HG02623 (cell line): ENCODE measurements around the gene SLC16A1.
"Not testable (repeated sequence)": the region's sequence is repeated elsewhere in the genome, so short reads cannot be mapped to it uniquely, and the experiment has no call there.

Experiments used
- ATAC-seq: cut with Tn5 transposase; IDR thresholded peaks from one replicate; pipeline ENCODE4 v1.9.1; 2021; ENCODE audit warnings: moderate library complexity; ENCODE audit not compliant: unreplicated experiment

The SLC16A1 gene

GRCh38 chr1:112887599-112888283, 68.3 kb downstream of the SLC16A1 start:
- ATAC-seq, result no peak

- ATAC-seq, result not testable (repeated sequence)
These were observed 71.0 kb downstream of the SLC16A1 start for GRCh38 chr1:112884996-112885395.

DNA sequence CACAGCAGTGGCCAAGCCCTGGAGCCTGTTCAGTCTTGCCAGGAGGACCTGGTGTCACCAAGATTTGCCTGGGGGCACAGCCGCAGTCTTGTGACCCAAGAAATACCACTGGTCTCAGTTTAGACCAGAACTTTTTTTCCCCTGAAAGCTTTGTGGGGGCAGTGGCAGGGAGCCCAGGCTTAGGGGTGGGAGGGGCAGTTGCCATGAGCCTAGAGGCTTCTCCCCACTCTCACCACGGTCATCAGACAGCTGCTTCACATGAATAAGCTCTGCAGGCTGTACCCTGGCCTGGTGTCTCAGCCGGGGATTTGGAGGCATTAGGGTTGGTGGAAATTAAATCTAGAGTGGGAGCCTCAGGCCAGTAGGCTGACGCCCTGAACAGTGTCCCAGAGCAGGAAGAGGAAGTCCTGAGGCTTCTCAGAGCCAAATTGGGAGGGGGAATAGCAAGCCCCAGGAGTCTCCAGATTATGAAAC, 73.7 kb downstream of the SLC16A1 start:
- no peak for ATAC-seq

- ATAC-seq, result no peak
These were observed 74.3 kb downstream of the SLC16A1 start for GRCh38 chr1:112881742-112882127.

DNA sequence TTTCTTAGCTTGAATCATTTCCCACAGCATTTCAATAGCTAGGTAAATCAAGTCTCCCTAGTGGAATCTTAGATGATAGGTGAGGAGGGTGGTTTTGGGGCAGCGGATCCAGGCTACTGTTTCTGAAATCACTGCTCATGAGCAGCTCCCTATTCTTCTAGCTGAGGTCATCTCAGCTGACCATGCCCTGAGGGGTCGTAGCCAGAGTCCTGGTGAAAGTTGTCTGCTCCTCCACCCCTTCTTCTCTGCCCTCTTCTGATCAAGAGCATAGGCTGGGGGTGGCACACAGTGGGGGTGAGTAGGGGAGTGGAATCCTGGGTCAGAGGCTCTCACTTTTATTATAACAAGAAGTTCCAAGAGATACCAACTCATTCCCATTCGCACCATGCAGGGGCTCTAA, 76.2 kb downstream of the SLC16A1 start:
- ATAC-seq, result no peak

- ATAC-seq, result no peak
These were observed 77.7 kb downstream of the SLC16A1 start for GRCh38 chr1:112878321-112878720.

DNA sequence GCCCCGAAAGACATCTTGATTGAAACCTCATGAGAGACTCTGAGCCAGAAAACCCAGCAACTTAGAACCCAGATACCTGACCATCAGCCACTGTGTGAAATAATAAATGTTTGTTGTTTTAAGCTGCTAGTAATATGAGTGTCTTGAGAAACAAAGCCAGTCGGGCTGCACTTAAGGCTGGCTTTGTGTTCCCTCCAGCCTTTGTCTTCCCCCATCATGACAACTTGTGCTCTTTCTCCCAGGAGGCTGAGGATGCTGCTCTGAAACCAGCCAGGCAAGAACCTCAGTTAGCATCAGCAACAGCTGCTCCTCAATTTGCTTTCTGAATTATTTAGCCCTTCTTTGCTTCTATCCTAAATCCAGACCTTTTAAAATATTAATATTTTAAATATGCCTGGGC, 78.2 kb downstream of the SLC16A1 start:
- ATAC-seq, result no peak

DNA sequence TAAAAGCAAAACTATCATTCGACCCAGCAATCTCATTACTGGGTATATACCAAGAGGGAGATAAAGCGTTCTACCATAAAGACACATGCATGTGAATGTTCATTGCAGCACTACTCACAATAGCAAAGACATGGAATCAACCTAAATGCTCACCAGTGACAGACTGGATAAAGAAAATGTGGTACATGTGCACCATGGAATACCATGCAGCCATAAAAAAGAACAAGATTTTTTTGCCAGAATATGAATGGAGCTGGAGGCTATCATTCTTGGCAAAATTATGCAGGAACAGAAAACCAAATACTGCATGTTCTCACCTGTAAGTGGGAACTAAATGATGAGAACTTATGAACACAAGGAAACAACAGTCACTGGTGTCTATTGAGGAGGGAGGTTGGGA, 79.7 kb downstream of the SLC16A1 start:
- ATAC-seq, result no peak

GRCh38 chr1:112872551-112872962, 83.4 kb downstream of the SLC16A1 start:
- no peak for ATAC-seq

DNA sequence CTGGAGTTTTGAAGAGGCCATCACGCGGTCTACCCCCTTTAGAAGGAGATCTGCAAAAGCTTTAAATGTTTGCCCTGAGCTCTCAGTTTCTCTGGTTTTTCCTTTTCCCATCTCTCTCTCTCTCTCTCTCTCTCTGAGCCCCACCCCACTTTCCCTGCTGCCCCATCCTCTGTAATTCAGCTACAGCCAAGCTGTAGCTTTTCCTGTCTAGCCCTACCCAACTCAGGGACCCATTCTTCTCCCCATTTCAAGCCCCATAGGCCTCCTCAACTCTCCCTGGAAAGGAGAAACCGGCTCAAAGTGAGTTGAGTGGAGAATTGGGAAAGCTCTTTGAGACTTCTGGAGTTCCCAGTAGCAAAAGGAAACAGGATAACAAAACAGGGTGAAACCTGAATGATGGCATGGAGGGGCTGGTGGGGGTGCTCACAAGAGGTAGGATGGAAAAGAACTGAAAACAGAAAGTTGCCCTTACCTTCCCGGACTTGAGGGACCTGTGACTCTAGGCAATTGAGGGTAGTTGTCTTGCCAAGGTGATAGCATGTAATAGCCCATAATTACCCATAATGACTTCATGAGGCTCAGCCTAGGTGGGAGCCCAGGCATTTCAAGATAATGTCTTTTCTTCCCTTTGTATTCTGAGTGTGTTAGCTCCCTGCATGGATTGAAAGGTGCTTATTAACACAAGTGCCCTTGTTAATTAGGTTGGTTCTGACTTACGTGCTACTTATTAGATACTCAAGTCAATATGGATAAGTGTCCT, 84.9 kb downstream of the SLC16A1 start:
- no peak for ATAC-seq

DNA sequence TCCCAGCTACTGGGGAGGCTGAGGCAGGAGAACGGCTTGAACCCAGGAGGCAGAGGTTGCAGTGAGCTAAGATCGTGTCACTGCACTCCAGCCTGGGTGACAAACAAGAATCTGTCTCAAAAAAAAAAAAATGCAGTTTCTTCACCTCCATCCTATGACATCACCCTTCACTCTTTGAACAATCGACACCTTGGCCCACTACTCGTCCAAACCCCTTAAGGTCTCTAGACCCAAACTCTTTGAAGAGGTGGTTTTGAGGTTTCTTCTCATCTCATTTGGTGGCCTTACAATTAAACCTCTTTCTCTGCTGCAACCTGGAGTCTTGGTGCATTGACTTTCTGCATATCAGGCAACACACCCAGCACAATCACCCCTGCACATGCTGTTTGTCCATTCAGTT, 86.1 kb downstream of the SLC16A1 start:
- ATAC-seq, result no peak

GRCh38 chr1:112868191-112868590, 87.8 kb downstream of the SLC16A1 start:
- no peak for ATAC-seq

DNA sequence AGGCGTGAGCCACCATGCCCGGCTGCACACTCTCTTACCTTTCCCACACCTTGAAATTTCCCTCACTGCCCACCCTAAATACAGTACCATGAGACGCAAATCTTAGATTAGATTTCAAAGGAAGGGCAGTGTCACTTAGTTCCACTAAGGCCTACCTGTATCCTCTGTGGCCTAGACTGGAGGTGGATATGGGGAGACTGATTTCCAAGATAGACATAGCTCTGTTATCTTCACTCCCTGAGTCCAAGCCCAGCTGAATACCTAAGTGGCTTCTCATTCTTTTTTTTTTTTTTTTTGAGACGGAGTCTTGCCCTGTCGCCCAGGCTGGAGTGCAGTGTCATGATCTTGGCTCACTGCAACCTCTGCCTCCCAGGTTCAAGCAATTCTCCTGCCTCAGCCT, 89.0 kb downstream of the SLC16A1 start:
- ATAC-seq, result no peak

- ATAC-seq, result no peak
These were observed 89.8 kb downstream of the SLC16A1 start for GRCh38 chr1:112866151-112866550.

- ATAC-seq, result no peak
These were observed 93.1 kb downstream of the SLC16A1 start for GRCh38 chr1:112862753-112863426.
